Vagina (tissue), 2 donors: ENCODE data around the gene PTPRN2. TPM values are rescaled to one million over a fixed set of nuclear protein-coding genes. Genes with fewer than 3 reads are reported as not detected.
A peak's percentile ranks its signal among the peaks of the same experiment; 100 is the strongest.
"Not testable (repeated sequence)": the region's sequence is repeated elsewhere in the genome, so short reads cannot be mapped to it uniquely, and the experiment has no call there.

Experiments
- DNase-seq, 2 donors: peaks; one replicate each; pipeline ENCODE4 v3.0.0-alpha.2; 2017; ENCODE audit errors: extremely low spot score in 2 of 2
- H3K27ac ChIP-seq: fragments of 200-600 bp; sonication (generic); one replicate; pipeline ENCODE4 v1.5.1; 2019
- H3K27me3 ChIP-seq: fragments of 200-600 bp; sonication (generic); one replicate; pipeline ENCODE4 v1.5.1; 2019
- H3K36me3 ChIP-seq, 2 donors: fragments of 200-600 bp; sonication (generic); one replicate each; pipeline ENCODE4 v1.5.1; 2017 to 2019
- H3K4me1 ChIP-seq: fragments of 200-600 bp; sonication (generic); one replicate; pipeline ENCODE4 v1.5.1; 2019
- H3K4me3 ChIP-seq, 2 donors: fragments of 200-600 bp; sonication (generic); 1 replicate in 1 of 2; 2 replicates in 1 of 2; pipeline ENCODE4 v1.5.1; 2016 to 2019
- H3K9me3 ChIP-seq: fragments of 200-600 bp; sonication (generic); one replicate; pipeline ENCODE4 v1.5.1; 2019
- POLR2A ChIP-seq, 2 donors: fragments of 450-650 bp; IDR thresholded peaks; one replicate each; pipeline ENCODE4 v1.6.1; 2017; ENCODE audit warnings: antibody characterized with exemption in 2 of 2, mild to moderate bottlenecking in 2 of 2, moderate library complexity in 2 of 2
- POLR2AphosphoS5 ChIP-seq, 2 donors: sonication (generic); formaldehyde crosslinking; IDR thresholded peaks; one replicate each; pipeline ENCODE4 v1.9.0; 2017; ENCODE audit warnings: antibody characterized with exemption in 2 of 2, mild to moderate bottlenecking in 2 of 2, low read depth in 1 of 2; ENCODE audit not compliant: insufficient read depth in 1 of 2
- intact Hi-C: fragments of 100-400 bp; cut with DNase I; formaldehyde crosslinking; loops from one replicate; pipeline ENCODE4 v1.15.1; 2023
- total RNA-seq: library from RNA; depleted of rRNA; stranded (reverse); fragments of >200 nt; gene quantifications from one replicate; pipeline ENCODE4 v1.2.3, GENCODE V29; 2016
- TF ChIP-seq, protein P1 (sequence below), 3 experiments: fragments of 450-650 bp in 2 of 3; fragments of 200-600 bp in 1 of 3; sonication (generic) in 1 of 3; IDR thresholded peaks; one replicate each; pipeline ENCODE4 v1.5.1; 2017 to 2019; ENCODE audit warnings: antibody characterized with exemption in 3 of 3, mild to moderate bottlenecking in 2 of 3, moderate library complexity in 2 of 3

The PTPRN2 gene
- total RNA-seq, 1 donor from 2014 or later, result 7.4 TPM

DNA sequence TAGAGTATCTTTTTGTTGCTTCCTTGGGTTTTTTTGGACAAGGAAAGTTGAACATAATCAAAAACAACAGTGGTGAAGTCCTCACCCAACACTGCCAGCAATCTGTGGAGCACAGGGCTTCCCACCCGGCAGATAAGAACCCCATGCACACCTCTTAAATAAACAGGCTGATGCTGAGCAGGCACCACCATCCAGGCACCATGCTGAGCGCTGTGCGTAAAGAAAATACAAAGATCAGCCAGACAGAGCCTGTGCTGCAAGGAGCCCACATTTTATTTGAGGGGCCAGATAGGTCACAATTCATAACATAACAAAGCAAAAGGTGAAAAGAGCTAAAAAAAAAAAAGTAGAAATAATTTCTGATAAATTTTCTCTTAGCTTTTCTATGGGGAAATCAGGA is 231.2 kb downstream of the PTPRN2 start:
- intact Hi-C loops, result no loop called here
- Histone ChIP-seq H3K4me3 (no peak overlapping the region), H3K9me3 (no peaks in the 10 kb centered on the region), H3K27me3 (no peaks in the 10 kb centered on the region), H3K4me1 (no peaks in the 10 kb centered on the region), H3K27ac (no peak overlapping the region), H3K36me3 (no peaks in the 10 kb centered on the region)
- no peak for DNase-seq
- no peak for TF ChIP-seq POLR2AphosphoS5 (IDR thresholded peaks at IDR 0.05; ENCODE audit: insufficient read depth in 1 of 2, low read depth in 1 of 2)
- no peak for TF ChIP-seq POLR2A (IDR thresholded peaks at IDR 0.05)
- TF ChIP-seq, protein P1, sequence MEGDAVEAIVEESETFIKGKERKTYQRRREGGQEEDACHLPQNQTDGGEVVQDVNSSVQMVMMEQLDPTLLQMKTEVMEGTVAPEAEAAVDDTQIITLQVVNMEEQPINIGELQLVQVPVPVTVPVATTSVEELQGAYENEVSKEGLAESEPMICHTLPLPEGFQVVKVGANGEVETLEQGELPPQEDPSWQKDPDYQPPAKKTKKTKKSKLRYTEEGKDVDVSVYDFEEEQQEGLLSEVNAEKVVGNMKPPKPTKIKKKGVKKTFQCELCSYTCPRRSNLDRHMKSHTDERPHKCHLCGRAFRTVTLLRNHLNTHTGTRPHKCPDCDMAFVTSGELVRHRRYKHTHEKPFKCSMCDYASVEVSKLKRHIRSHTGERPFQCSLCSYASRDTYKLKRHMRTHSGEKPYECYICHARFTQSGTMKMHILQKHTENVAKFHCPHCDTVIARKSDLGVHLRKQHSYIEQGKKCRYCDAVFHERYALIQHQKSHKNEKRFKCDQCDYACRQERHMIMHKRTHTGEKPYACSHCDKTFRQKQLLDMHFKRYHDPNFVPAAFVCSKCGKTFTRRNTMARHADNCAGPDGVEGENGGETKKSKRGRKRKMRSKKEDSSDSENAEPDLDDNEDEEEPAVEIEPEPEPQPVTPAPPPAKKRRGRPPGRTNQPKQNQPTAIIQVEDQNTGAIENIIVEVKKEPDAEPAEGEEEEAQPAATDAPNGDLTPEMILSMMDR (IDR thresholded peaks at IDR 0.05), result no peak

DNA sequence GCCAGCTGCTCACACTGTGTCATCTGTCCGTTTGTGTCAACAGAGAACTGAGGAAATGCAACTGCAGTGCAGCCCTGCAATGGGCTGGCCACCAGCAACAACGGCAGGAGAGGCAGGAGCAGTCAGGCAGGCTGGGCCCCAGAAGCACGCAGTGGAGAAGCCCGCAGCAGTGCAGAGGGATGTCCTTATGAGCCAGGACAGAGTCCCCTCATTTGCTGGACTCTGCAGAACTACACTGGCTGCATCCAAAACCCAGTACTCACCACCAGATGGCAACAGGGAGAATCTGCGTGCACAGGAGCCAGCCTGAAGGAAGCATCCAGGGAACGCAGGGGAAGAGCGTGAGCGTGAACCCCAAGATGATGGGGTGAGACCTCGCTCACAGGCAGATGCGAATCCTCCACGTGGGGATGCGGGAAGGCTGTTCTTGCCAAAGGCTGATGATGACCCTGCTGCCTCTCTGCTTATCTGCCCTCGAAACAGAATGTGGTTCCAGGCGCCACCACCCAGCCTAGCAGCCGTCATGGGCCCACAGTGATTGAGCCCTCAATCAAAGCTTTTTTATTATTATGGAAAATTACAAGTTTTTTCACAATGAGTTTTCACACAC is 232.1 kb downstream of the PTPRN2 start:
- H3K36me3 ChIP-seq, result no peaks in the 10 kb centered on the region
- TF ChIP-seq, protein P1 (IDR thresholded peaks at IDR 0.05), result no peak
- intact Hi-C loops, result no loop called here
- H3K27ac ChIP-seq, result no peak overlapping the region
- H3K9me3 ChIP-seq, result no peaks in the 10 kb centered on the region
- H3K27me3 ChIP-seq, result no peaks in the 10 kb centered on the region
- peak in 1 of 2 donors; percentile 77 for DNase-seq
- no peak overlapping the region for H3K4me3 ChIP-seq
- H3K4me1 ChIP-seq, result no peaks in the 10 kb centered on the region

DNA sequence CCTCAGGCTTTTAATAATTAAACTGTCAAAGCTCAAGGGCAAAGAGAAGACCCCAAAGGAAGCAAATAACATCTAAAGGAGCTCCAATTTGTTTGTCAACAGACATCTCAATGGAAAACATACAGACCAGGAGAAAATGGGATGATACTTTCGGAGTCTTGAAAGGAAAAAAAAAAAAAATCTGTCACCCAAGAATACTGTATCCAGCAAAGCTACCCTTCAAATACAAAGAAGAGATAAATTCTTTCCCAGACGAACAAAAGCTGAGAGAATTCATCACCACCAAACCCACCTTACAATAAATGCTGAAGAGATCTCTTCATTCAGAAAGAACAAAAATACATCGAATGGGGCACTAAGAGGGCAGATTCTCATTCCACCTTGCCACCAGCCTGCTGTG is 232.8 kb downstream of the PTPRN2 start:
- intact Hi-C loops, result no loop called here
- H3K36me3 ChIP-seq, result no peaks in the 10 kb centered on the region
- TF ChIP-seq POLR2AphosphoS5 (IDR thresholded peaks at IDR 0.05; ENCODE audit: insufficient read depth in 1 of 2, low read depth in 1 of 2) (no peak), POLR2A (IDR thresholded peaks at IDR 0.05) (no peak)
- TF ChIP-seq, protein P1 (IDR thresholded peaks at IDR 0.05), result no peak
- H3K4me3 ChIP-seq, result no peak overlapping the region
- no peaks in the 10 kb centered on the region for H3K9me3 ChIP-seq
- H3K4me1 ChIP-seq, result no peaks in the 10 kb centered on the region
- DNase-seq, result no peak
- no peaks in the 10 kb centered on the region for H3K27me3 ChIP-seq
- H3K27ac ChIP-seq, result no peak overlapping the region

DNA sequence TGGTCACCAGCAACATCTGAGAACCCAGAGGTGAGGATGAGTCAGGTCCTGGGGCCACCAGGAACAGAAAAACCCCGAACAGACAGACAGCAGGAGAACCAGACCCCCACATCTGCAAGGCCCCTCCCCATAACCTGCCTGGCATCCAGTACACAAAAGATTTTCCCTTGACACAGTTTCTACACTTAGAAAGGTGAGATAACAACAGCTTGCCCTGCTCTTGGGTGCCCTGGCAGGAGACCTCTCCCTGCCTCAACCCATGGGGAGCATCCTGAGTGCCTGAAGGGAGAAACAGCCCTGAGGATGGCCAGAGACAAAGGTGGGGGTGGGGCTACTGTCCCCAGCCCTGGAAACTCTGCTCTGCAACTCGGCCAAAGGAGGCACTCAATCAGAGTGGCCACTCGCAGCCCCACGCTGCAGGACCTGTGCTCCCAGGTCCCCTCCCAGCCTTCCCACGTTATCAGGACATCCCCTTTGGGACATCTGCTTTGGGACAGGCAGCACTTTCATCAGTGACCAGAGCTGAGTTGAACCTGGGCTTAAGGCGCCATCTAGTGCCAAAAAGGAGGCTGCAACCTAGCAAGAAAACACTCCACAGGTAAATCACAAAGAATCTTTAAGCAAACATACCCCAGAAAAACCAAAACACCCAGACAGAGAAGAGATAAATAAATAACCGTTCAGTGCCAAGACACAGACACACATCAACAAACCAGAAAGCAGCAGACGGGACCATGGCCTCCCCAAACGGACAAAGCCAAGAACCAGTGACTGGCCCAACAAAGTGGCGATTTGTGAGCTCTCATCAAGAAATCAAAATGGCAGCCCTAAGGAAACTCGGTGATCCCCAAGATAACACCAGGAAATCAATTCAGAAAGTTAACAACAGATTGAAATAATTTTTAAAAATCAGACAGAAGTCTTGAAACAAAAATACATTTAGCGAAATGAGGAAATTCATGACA is 233.7 kb downstream of the PTPRN2 start:
- no peak overlapping the region for H3K27ac ChIP-seq
- peak in 1 of 2 donors; percentile 77 for DNase-seq
- no peaks in the 10 kb centered on the region for H3K9me3 ChIP-seq
- no peaks in the 10 kb centered on the region for H3K27me3 ChIP-seq
- H3K4me1 ChIP-seq, result no peaks in the 10 kb centered on the region
- TF ChIP-seq, protein P1 (IDR thresholded peaks at IDR 0.05), result no peak
- TF ChIP-seq POLR2AphosphoS5 (IDR thresholded peaks at IDR 0.05; ENCODE audit: insufficient read depth in 1 of 2, low read depth in 1 of 2) (no peak), POLR2A (IDR thresholded peaks at IDR 0.05) (no peak)
- H3K36me3 ChIP-seq, result no peaks in the 10 kb centered on the region
- intact Hi-C loops, result no loop called here
- no peak overlapping the region for H3K4me3 ChIP-seq

DNA sequence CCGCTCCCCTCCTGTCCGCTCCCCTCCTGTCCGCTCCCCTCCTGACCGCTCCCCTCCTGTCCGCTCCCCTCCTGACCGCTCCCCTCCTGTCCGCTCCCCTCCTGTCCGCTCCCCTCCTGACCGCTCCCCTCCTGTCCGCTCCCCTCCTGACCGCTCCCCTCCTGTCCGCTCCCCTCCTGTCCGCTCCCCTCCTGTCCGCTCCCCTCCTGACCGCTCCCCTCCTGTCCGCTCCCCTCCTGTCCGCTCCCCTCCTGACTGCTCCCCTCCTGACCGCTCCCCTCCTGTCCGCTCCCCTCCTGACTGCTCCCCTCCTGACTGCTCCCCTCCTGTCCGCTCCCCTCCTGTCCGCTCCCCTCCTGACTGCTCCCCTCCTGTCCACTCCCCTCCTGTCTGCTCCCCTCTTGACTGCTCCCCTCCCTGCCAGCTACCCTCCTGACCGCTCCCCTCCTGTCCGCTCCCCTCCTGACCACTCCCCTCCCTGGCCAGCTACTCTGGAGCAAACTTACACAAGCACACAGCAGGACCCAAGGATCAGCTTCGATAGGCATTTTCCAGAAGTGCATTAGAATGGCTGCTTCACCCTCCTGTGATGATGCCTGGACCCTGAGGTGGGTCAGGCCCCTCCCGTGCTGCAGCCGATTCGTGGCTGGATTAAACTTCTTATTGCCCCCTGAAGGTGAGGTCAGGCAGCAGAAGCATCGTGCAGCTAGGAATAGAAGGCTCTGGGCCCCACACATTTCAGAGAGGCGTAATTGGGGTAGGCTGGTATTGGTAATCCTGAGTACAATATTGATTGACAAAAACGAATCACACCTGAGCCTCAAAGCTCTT is 235.5 kb downstream of the PTPRN2 start:
- H3K9me3 ChIP-seq, H3K36me3 ChIP-seq, H3K27ac ChIP-seq, H3K27me3 ChIP-seq, H3K4me3 ChIP-seq, intact Hi-C loops, H3K4me1 ChIP-seq: not testable (repeated sequence)
- DNase-seq, result peak in 1 of 2 donors; percentile 72
